Smooth muscle cell of trachea (primary cell): ENCODE data around the gene AUP1. TPM values are rescaled to one million over a fixed set of nuclear protein-coding genes. Genes with fewer than 3 reads are reported as not detected.

Experiments used
- total RNA-seq: library from RNA; depleted of rRNA; stranded (reverse); fragments of >200 nt; gene quantifications from 2 replicates; pipeline ENCODE4 v1.2.1, GENCODE V29; 2014

The AUP1 gene, protein sequence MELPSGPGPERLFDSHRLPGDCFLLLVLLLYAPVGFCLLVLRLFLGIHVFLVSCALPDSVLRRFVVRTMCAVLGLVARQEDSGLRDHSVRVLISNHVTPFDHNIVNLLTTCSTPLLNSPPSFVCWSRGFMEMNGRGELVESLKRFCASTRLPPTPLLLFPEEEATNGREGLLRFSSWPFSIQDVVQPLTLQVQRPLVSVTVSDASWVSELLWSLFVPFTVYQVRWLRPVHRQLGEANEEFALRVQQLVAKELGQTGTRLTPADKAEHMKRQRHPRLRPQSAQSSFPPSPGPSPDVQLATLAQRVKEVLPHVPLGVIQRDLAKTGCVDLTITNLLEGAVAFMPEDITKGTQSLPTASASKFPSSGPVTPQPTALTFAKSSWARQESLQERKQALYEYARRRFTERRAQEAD
- total RNA-seq, result 57.6 and 90.3 TPM in 2 replicates

DNA sequence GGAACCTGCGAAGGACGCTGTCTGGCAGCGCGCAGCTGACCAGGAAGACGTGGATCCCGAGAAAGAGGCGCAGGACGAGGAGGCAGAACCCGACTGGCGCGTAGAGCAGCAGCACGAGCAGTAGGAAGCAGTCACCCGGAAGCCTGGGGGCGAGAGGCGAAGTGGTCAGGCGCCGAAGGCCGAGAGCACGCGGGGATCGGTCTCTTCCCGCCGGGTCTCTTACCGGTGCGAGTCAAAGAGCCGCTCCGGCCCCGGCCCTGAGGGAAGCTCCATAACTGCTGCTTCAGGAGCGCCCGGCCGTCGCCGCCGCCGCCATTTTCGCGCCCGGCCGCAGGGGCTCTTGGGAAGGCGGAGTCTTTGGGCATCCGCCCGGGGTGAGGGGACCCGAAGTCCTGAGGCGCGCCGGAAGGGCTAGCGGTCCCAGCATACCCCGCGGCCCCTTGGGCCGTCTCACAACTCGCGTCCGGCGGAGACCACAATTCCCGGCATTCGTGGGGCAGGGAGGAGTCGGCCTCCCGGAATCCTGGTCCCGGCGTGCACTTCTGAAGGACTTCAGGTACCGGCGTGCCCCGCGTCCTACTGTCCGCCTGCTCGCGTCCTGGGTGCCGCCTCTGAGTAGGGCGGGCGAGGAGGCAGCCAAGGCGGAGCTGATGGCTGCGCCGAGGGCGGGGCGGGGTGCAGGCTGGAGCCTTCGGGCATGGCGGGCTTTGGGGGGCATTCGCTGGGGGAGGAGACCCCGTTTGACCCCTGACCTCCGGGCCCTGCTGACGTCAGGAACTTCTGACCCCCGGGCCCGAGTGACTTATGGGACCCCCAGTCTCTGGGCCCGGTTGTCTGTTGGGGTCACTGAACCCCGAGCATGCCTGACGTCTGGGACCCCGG is at the start of gene AUP1, which contains the start of gene HTRA2:
AUP1 (minus strand) TSS at position 350 of the 882 bp plus-strand sequence; CDS start at position 273, 77 bp downstream.
HTRA2 (plus strand) TSS at position 577 of the 882 bp plus-strand sequence; CDS start at position 651, 74 bp downstream.

DNA sequence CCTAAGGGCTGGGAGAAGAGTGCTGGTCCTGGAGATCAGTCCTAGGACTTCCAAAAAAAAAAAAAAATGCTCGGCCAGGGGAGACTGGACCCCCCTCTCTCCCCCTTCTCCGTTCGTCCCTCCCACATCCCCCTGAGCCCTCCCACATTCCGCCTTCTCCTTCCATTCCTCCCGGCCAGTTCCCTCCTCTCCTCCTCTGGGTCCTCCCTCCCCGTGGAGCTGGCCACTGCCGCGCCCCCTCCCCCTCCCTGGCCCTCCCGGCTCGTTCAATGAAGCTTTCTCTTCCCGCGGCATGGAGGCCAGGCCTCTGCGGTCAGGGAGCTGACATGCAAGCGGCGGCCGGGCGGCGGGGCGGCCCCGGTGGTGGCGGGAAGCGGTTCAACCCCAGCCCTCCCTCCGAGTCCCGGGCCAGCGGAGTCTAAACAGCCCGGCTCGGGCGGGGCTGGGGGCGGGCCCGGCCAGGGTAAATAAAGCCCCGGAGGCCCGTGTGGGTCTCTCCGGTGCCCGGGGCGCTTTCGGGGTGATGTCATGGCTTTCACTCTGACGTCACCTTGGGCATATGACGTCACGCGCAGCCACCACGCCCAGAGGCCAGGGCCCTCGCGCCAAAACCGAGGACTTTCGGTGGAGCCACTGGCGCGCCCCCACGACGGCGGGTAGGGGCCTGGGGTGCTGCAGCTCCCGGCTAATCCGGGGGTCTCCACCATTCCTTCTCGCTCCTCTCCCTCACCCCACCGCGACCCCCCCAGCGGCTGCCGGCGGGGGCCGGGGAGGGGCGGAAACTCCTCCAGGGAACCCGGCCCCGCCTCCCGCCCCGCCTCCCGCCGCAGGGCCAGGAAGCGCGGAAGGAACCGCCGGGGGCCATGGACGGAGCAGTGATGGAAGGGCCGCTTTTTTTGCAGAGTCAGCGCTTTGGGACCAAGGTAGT is 24.6 kb upstream of the AUP1 start, which contains the start of the genes DOK1 and LOXL3:
DOK1 (plus strand) TSS at position 829 of the 928 bp plus-strand sequence; CDS start at position 864, 35 bp downstream.
LOXL3 (minus strand) TSS at position 51 of the 928 bp plus-strand sequence. CDS start 1,308 bp downstream, outside the sequence.

DNA sequence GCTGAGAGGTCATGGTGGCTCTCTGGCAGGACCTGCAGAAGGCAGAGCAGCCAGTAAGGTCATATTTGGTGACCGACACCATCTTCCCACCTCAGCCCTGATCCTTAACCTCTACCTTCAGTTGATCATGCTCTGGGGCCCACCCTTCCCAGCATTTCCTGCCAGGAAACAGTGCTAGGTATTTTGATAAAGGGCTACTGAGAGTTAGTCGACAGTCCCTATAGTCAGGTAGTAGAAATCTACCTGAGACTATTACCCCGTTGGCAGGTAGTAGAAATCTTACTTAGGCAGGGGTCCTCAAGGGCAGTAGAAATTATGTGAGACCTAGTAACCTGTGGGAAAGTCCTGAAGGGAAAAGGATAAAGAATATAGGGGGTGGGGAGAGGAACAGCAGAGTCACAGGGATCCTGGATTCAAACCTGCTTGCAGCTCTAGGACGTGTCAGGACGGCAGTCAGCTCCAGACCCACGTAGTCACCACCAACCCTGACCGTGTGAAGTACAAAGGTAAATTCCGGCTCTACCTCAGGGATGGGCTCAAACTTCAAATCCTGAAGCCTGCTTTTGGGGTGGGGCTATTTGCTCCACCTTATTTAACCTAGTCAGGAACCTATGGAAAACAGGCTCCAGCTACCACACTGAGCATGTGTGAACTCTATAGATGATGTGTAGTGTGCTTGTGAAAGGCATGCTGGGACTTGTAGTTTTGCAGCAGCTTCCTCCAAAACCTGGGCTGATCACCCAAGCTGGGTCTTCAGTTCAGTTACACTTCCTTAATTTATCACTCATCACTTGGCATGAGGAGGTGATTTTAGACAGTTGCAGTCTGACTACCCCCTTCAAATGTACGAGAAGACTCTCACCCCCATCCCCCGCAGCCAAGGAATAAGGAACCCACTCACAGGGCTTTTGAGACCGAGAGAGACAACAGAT is 3.5 kb downstream of the AUP1 start, which contains the start of gene DQX1:
DQX1 (minus strand) TSS at position 515 of the 932 bp plus-strand sequence; CDS start at position 13, 502 bp downstream.

GRCh38 chr2:74514368-74515270 is 14.9 kb downstream of the AUP1 start, which contains the start of gene TLX2:
Gene TLX2 (plus strand): TSS chr2:74514450. CDS start chr2:74514807, 357 bp downstream.

DNA sequence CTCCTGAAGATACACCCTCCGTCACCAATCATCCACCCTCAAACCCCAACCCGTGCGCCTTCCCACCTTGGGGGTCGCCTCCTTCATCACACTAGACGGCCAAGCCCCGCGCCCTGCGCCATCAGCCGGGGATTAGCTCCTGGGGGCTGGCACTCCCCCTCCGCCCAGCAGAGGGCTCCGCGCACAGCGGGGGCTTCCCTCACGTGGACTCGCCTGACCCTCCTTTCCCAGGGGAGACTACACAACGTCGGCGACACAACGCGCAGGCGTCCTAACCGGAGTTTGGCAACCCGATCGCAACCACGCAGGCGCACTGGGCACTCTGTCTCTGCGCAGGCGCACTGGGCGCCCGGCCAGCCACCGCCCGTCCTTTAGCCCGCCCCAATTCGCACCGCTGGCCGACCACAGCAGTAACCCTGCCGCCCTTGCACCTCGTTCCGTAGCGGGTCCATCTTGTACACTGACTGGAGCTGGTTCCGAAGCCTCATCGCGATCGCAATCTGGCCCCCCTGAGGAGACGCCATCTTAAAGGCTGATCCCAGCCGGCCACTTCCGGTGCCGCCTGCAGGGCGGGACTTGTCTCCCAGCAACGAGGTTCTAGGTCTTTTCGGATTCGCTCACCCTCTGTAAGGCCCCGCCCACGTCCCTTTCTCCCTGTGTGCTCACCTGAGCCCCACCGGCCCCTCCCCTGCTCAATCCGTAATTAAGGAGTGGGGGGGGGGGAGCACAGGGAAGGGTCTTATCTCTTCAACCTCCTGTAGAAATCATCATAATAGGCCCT is 22.2 kb downstream of the AUP1 start, which contains the start of gene PCGF1:
PCGF1 (minus strand) TSS at position 551 of the 781 bp plus-strand sequence; CDS start at position 524, 27 bp downstream.

GRCh38 chr2:74499267-74499939 is 30.1 kb downstream of the AUP1 start, which contains the start of gene LBX2:
Gene LBX2 (minus strand): TSS chr2:74499603. CDS start chr2:74499537, 66 bp downstream.

GRCh38 chr2:74482801-74483674 is 46.5 kb downstream of the AUP1 start, which contains the start of the genes CCDC142 and TTC31:
Gene CCDC142 (minus strand): TSS chr2:74482998. CDS start chr2:74482837, 161 bp downstream.
Gene TTC31 (plus strand): TSS chr2:74483081. CDS start chr2:74483096, 15 bp downstream.

Other genes with a start within 250 kb of the AUP1 start
- gene SLC4A5, start 186.3 kb downstream of the AUP1 start, total RNA-seq, result under 0.01 and 0.44 TPM in 2 replicates
- 200 and 311 TPM in 2 replicates for gene DCTN1, start 149.4 kb downstream of the AUP1 start, total RNA-seq
- 1.5 and 2.0 TPM in 2 replicates for gene C2orf81, start 108.1 kb downstream of the AUP1 start, total RNA-seq
- 36.4 and 95.7 TPM in 2 replicates for gene WDR54, start 108.0 kb downstream of the AUP1 start, total RNA-seq
- 22.3 and 24.0 TPM in 2 replicates for gene RTKN, start 87.8 kb downstream of the AUP1 start, total RNA-seq
- gene INO80B, start 74.6 kb downstream of the AUP1 start, total RNA-seq, result 14.1 and 16.0 TPM in 2 replicates
- gene WBP1, start 71.3 kb downstream of the AUP1 start, total RNA-seq, result 36.4 and 87.2 TPM in 2 replicates
- 62.1 and 68.0 TPM in 2 replicates for gene MOGS, start 64.3 kb downstream of the AUP1 start, total RNA-seq
- 47.3 and 48.0 TPM in 2 replicates for gene MRPL53, start 57.0 kb downstream of the AUP1 start, total RNA-seq
- gene CCDC142, start 46.7 kb downstream of the AUP1 start, total RNA-seq, result 25.9 and 27.6 TPM in 2 replicates
- gene TTC31, start 46.6 kb downstream of the AUP1 start, total RNA-seq, result 11.6 and 19.6 TPM in 2 replicates
- 3.1 and 6.3 TPM in 2 replicates for gene LBX2, start 30.1 kb downstream of the AUP1 start, total RNA-seq
- gene PCGF1, start 22.0 kb downstream of the AUP1 start, total RNA-seq, result 21.2 and 25.5 TPM in 2 replicates
- gene TLX2, start 15.3 kb downstream of the AUP1 start, total RNA-seq, result 0.58 and 0.83 TPM in 2 replicates
- gene DQX1, start 3.5 kb downstream of the AUP1 start, total RNA-seq, result under 0.01 and 0.29 TPM in 2 replicates
- gene HTRA2, start 227 bp upstream of the AUP1 start, total RNA-seq, result 38.1 and 50.4 TPM in 2 replicates
- 27.3 and 53.9 TPM in 2 replicates for gene LOXL3, start 24.2 kb upstream of the AUP1 start, total RNA-seq
- gene DOK1, start 25.0 kb upstream of the AUP1 start, total RNA-seq, result 27.3 and 50.4 TPM in 2 replicates
- not detected in 2 replicates for gene M1AP, start 118.6 kb upstream of the AUP1 start, total RNA-seq
- gene SEMA4F, start 124.5 kb upstream of the AUP1 start, total RNA-seq, result 10.2 and 18.4 TPM in 2 replicates